ENCODE data around the gene POLR2B.

- no peak for TF ChIP-seq CTCF (tag by site-specific recombination; IDR thresholded peaks at IDR 0.05)
- TF ChIP-seq, protein P1, sequence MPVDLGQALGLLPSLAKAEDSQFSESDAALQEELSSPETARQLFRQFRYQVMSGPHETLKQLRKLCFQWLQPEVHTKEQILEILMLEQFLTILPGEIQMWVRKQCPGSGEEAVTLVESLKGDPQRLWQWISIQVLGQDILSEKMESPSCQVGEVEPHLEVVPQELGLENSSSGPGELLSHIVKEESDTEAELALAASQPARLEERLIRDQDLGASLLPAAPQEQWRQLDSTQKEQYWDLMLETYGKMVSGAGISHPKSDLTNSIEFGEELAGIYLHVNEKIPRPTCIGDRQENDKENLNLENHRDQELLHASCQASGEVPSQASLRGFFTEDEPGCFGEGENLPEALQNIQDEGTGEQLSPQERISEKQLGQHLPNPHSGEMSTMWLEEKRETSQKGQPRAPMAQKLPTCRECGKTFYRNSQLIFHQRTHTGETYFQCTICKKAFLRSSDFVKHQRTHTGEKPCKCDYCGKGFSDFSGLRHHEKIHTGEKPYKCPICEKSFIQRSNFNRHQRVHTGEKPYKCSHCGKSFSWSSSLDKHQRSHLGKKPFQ (tag by site-specific recombination; IDR thresholded peaks at IDR 0.05) = no peak
- no peak for TF ChIP-seq RBAK (tag by site-specific recombination; IDR thresholded peaks at IDR 0.05)
- TF ChIP-seq ZBTB49 (tag by site-specific recombination; IDR thresholded peaks at IDR 0.05; ENCODE audit: low read depth) = no peak
- no peak for TF ChIP-seq ZBTB44 (tag by site-specific recombination; IDR thresholded peaks at IDR 0.05)
These were observed 72.8 kb downstream of the POLR2B start for GRCh38 chr4:57051524-57051923.
